Upper lobe of left lung (tissue), 4 donors: ENCODE measurements around the gene CHADL.

Experiments
- CTCF ChIP-seq, 6 experiments: fragments of 450-650 bp in 4 of 6; fragments of 200-600 bp in 2 of 6; sonication (generic) in 2 of 6; IDR thresholded peaks; one replicate each; pipeline ENCODE4 v1.5.1; 2016 to 2019; ENCODE audit warnings: antibody characterized with exemption in 6 of 6
- POLR2AphosphoS5 ChIP-seq, 2 donors: sonication (generic); formaldehyde crosslinking; IDR thresholded peaks; one replicate each; pipeline ENCODE4 v1.5.1; 2017; ENCODE audit warnings: antibody characterized with exemption in 2 of 2

GRCh38 chr22:41239443-41240128, 1.1 kb downstream of the CHADL start:
- no peak for TF ChIP-seq POLR2AphosphoS5 (IDR thresholded peaks at IDR 0.05)
- TF ChIP-seq CTCF (IDR thresholded peaks at IDR 0.05), result no peak
